Omental fat pad (tissue), 4 donors: Measurements from ENCODE around the gene ARHGAP31. TPM values are rescaled to one million over a fixed set of nuclear protein-coding genes. Genes with fewer than 3 reads are reported as not detected.
A peak's percentile ranks its signal among the peaks of the same experiment; 100 is the strongest.

Source experiments
- ATAC-seq: fragments of 150-250 bp; one replicate; pipeline ENCODE4 v1.9.1; 2016; ENCODE audit warnings: mild to moderate bottlenecking, moderate library complexity; ENCODE audit not compliant: low FRiP score
- DNase-seq: peaks from one replicate; pipeline ENCODE4 v3.0.0-alpha.2; 2019; ENCODE audit warnings: low spot score
- total RNA-seq, 4 donors: library from RNA; depleted of rRNA; stranded (reverse); fragments of >200 nt; gene quantifications; one replicate each; pipeline ENCODE4 v1.1.0, GENCODE V29; 2016
- TF ChIP-seq, protein P1 (sequence below), 3 donors: fragments of 450-650 bp; IDR thresholded peaks; one replicate each; pipeline ENCODE4 v1.5.1; 2016 to 2017; ENCODE audit warnings: antibody characterized with exemption in 3 of 3, mild to moderate bottlenecking in 3 of 3, moderate library complexity in 2 of 3

The ARHGAP31 gene
- total RNA-seq, 4 donors from 2014 or later, result 14.4 to 61.2 (median 36.6) TPM

DNA sequence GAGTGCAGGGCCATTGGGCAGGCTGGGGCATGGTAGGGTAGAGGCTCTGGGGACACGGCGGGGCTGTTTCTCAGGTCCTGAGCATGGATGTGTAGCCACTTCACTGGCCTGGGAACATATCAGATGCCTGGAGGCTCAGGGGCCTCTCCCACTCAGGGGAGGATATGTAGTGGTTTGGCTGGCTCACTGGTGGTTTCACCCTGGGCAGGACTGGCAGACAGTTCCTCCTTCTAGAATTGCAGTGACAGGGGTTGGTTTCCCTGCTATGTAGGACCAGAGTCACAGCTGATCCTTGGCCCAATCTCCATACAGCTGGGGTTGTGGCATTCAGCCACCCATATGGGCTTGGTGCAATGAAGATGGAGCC is 4.8 kb upstream of the ARHGAP31 start:
- no peak for DNase-seq
- TF ChIP-seq, protein P1, sequence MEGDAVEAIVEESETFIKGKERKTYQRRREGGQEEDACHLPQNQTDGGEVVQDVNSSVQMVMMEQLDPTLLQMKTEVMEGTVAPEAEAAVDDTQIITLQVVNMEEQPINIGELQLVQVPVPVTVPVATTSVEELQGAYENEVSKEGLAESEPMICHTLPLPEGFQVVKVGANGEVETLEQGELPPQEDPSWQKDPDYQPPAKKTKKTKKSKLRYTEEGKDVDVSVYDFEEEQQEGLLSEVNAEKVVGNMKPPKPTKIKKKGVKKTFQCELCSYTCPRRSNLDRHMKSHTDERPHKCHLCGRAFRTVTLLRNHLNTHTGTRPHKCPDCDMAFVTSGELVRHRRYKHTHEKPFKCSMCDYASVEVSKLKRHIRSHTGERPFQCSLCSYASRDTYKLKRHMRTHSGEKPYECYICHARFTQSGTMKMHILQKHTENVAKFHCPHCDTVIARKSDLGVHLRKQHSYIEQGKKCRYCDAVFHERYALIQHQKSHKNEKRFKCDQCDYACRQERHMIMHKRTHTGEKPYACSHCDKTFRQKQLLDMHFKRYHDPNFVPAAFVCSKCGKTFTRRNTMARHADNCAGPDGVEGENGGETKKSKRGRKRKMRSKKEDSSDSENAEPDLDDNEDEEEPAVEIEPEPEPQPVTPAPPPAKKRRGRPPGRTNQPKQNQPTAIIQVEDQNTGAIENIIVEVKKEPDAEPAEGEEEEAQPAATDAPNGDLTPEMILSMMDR (IDR thresholded peaks at IDR 0.05), result no peak
- ATAC-seq, result no peak

DNA sequence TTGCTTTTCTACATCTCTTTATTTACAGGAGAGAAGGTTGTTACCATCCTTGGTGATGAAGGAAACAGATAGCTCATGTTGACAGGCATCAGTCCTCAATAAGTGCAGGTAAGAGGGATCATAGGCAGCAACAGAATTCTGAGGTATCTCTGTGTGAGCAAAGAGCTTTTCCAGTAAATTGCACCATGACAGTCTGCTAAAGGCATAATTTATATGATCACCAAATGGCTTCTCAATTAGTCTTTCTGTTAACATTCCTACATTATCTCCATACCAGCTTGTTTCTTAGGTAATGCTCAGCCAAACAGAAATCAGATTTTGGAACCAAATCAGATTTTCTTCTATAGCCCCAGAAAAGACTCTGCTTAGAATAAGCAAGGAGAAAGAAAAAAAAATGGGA is 3.6 kb upstream of the ARHGAP31 start:
- TF ChIP-seq, protein P1 (IDR thresholded peaks at IDR 0.05), result no peak
- ATAC-seq (no peak), DNase-seq (no peak)

DNA sequence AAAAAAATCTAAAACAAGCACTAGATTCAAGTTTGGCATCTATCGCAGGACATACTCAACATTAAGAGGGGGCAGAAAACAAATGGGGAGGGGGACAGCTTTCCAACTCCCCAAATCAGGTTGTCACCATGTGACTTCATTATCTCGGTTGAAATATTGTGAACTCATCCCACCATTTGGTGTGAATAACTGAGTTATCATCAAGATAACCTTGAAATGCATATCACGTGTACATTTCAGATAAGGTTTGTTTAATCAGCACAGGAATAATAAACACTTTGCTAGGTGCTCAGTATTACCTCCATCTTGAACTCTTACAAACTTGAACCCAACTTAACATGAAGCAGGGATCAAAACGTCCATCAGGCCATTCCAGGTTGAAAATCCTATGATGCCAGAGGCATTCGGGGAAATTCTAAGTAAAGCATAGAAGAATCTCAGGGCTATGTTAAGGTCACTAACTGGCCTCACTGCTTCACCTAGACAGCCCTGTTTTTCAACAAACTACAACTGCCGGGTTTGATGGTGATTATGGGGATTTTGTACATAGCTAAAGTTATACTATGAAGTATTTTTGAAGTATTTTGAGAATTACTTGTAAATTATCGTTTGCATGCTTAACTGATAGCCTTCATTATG is 3.0 kb upstream of the ARHGAP31 start:
- TF ChIP-seq, protein P1 (IDR thresholded peaks at IDR 0.05), result no peak
- ATAC-seq, result no peak
- no peak for DNase-seq

DNA sequence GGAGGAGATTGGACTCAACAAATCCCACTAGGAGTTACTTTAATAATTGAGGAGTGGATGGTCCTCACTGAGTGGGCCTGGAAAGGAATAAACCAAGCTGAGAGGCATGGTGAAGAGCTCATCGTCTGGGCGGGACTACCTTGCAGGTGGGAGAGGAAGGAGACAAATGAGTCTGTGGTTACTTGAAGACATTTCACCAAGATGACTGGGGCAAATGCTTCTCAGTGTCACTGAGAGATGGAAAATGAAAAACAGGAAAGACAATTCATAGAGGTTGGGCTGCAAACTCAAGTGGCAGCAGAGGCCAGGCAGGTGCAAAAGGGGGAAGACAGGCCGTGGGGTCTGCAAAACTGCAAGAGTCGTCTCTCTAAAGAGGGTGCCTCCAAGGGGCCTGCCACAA is 1.5 kb upstream of the ARHGAP31 start:
- TF ChIP-seq, protein P1 (IDR thresholded peaks at IDR 0.05), result no peak
- no peak for ATAC-seq
- no peak for DNase-seq

DNA sequence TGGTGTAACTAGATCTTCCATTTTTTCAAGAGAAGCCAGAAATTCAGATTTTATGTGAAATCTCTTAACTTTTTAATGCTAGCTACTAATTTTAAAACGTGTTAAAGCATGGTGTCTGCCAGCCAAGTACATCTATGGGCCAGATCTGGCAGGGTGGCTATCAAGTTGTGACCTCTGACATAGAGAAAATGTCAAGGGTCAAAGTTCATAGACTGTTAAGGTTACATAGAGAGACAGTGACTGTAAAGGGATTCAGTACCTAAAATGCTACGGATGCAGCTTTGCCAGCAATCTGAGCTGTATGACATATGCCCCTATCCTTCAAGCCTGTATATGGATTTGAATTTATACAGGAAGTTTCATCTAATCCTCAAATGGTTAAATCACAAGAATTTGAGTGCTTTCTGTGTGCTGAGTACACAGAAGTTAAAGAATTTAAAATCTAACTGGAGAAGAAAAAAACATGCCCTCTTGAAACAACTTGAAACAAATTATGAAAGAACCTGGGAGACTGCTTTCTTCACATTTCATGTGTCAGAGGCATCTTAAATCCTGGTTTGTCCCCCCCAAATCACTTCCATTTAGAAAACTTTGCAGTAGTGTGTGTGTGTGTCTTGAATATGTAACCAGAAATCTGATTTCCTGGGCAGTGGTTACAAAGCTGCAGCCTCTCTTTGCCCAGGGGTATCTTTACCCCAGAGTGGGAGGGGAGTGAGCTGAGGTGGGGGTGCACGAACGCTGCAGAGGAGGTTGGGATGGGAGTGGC is 895 bp upstream of the ARHGAP31 start:
- TF ChIP-seq, protein P1 (IDR thresholded peaks at IDR 0.05), result no peak
- peak; percentile 16 for ATAC-seq
- DNase-seq, result no peak

DNA sequence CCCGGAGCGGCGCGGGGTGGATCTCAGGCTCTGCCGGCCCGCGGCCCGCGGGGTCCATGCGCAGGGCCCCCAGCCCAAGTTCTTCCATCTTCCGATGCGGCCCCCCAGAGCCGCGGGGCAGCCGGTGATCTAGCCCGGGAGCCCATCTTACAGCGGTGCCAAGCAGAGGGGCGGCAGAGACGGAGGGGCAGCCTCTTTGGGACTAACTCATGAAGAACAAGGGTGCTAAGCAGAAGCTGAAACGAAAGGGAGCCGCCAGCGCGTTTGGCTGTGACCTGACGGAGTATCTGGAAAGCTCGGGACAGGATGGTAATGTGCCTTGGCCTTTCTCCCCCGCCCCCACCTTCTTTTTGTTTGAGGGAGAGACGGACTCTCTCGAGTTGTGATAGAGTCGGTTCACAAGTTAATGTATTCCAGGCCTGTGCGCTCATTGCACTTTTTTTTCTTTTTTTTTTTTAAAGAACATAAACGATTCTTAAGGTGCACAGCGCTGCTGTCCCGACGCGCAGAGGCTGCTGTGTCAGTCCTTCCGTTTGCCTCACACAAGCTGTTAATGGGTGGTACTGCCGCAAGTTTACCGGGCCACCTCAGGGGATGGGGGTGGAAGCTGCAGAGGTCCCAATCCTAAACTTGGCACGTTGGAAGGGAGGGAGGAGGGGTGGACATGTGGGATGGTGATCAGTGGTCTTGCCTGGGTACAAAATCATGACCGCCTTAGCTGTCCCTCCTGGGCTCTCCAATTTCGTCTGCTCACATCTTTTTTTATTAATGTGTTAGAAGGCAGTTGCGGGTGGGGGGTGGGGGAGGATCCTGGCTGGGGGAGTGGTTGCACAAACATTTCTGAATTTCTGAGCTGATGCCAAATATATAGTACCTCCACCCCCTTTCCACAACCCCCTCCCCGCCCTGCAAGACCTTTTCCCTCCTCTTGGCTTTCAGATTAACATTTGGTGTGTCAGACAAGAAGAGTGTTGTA is 801 bp downstream of the ARHGAP31 start:
- DNase-seq, result no peak
- ATAC-seq, result peak; percentile 29
- TF ChIP-seq, protein P1 (IDR thresholded peaks at IDR 0.05), result no peak
